GM23338 (cell line): ENCODE measurements around the gene PKD1L1. TPM values are rescaled to one million over a fixed set of nuclear protein-coding genes. Genes with fewer than 3 reads are reported as not detected.

Source experiments
- ATAC-seq: fragments of 200-7000 bp; cut with Tn5 transposase; 3 replicates; pipeline ENCODE4 v1.9.1; 2020
- DNase-seq: peaks from one replicate; pipeline ENCODE4 v3.0.0-alpha.2; 2015; ENCODE audit warnings: low spot score
- H2AFZ ChIP-seq: fragments of 200-600 bp; sonication (generic); 2 replicates; pipeline ENCODE4 v1.8.0; 2016; ENCODE audit warnings: antibody characterized with exemption, mild to moderate bottlenecking, moderate library complexity
- H3F3A ChIP-seq: fragments of 200-600 bp; sonication (generic); replicated peaks from 2 replicates; pipeline ENCODE4 v1.8.0; 2017; ENCODE audit warnings: antibody characterized with exemption, mixed run types, low read depth
- H3K27ac ChIP-seq: fragments of 200-600 bp; sonication (generic); 2 replicates; pipeline ENCODE4 v1.6.1; 2016; ENCODE audit warnings: low read depth
- H3K27me3 ChIP-seq: fragments of 200-600 bp; sonication (generic); 2 replicates; pipeline ENCODE4 v1.8.0; 2016; ENCODE audit warnings: mild to moderate bottlenecking, mixed run types, moderate library complexity; ENCODE audit not compliant: insufficient read depth
- H3K36me3 ChIP-seq: fragments of 200-600 bp; sonication (generic); 2 replicates; pipeline ENCODE4 v1.8.0; 2016; ENCODE audit warnings: mild to moderate bottlenecking; ENCODE audit not compliant: insufficient read depth
- H3K4me1 ChIP-seq: fragments of 200-600 bp; sonication (generic); 2 replicates; pipeline ENCODE4 v1.8.0; 2016; ENCODE audit warnings: mild to moderate bottlenecking, moderate library complexity; ENCODE audit not compliant: insufficient read depth
- H3K4me2 ChIP-seq: fragments of 200-600 bp; sonication (generic); 2 replicates; pipeline ENCODE4 v1.7.1; 2017; ENCODE audit warnings: mixed run types
- H3K4me3 ChIP-seq: fragments of 200-600 bp; sonication (generic); 2 replicates; pipeline ENCODE4 v1.6.1; 2016; ENCODE audit warnings: mixed run types
- H3K79me2 ChIP-seq: fragments of 200-600 bp; sonication (generic); replicated peaks from 2 replicates; pipeline ENCODE4 v1.8.0; 2017; ENCODE audit warnings: mild to moderate bottlenecking; ENCODE audit not compliant: insufficient read depth
- H3K9me2 ChIP-seq: fragments of 200-600 bp; sonication (generic); 2 replicates; pipeline ENCODE4 v1.8.0; 2017; ENCODE audit not compliant: insufficient read depth
- H4K20me1 ChIP-seq: fragments of 200-600 bp; sonication (generic); replicated peaks from 2 replicates; pipeline ENCODE4 v1.8.0; 2017; ENCODE audit warnings: mild to moderate bottlenecking; ENCODE audit not compliant: insufficient read depth
- H3K27ac Mint-ChIP-seq: 2 replicates; pipeline ENCODE4 v1.8.0; 2020; ENCODE audit warnings: inconsistent platforms, mild to moderate bottlenecking, moderate library complexity, mixed read lengths
- H3K27me3 Mint-ChIP-seq: 3 replicates; pipeline ENCODE4 v1.8.0; 2022; ENCODE audit warnings: low read depth, mild to moderate bottlenecking, moderate library complexity, mixed read lengths, inconsistent platforms; ENCODE audit not compliant: insufficient read depth, poor library complexity
- H3K36me3 Mint-ChIP-seq: 3 replicates; pipeline ENCODE4 v1.8.0; 2021; ENCODE audit warnings: low read depth, mild to moderate bottlenecking, inconsistent platforms, moderate library complexity, mixed read lengths
- H3K4me1 Mint-ChIP-seq: 3 replicates; pipeline ENCODE4 v1.8.0; 2020; ENCODE audit warnings: mild to moderate bottlenecking, inconsistent platforms, mixed read lengths
- H3K4me3 Mint-ChIP-seq: 3 replicates; pipeline ENCODE4 v1.8.0; 2021; ENCODE audit warnings: moderate library complexity, mild to moderate bottlenecking, inconsistent platforms, mixed read lengths
- H3K9me3 Mint-ChIP-seq: 3 replicates; pipeline ENCODE4 v1.8.0; 2020; ENCODE audit warnings: moderate library complexity, mild to moderate bottlenecking, inconsistent platforms, mixed read lengths
- CREB1 ChIP-seq: fragments of 250-450 bp; sonication (Bioruptor Pico); IDR thresholded peaks from 2 replicates; pipeline ENCODE4 v1.5.0; 2020; ENCODE audit warnings: low read depth, mild to moderate bottlenecking, moderate library complexity
- CTCF ChIP-seq, 2 experiments: fragments of 200-600 bp in 1 of 2; sonication (generic) in 1 of 2; conservative IDR thresholded peaks; 2 replicates each; pipeline versions ENCODE4 v1.5.1 to v1.6.1; 2016 to 2017; ENCODE audit warnings: antibody characterized with exemption in 2 of 2, low read depth in 2 of 2, mild to moderate bottlenecking in 2 of 2, moderate library complexity in 1 of 2
- EZH2 ChIP-seq: fragments of 200-600 bp; sonication (generic); IDR thresholded peaks from one replicate; pipeline ENCODE4 v1.8.0; 2017; ENCODE audit warnings: antibody characterized with exemption, mild to moderate bottlenecking, low read depth; ENCODE audit not compliant: unreplicated experiment
- EZH2phosphoT487 ChIP-seq: fragments of 200-600 bp; sonication (generic); IDR thresholded peaks from one replicate; pipeline ENCODE4 v1.8.1; 2018; ENCODE audit warnings: antibody characterized with exemption; ENCODE audit not compliant: unreplicated experiment
- JUNB ChIP-seq: IDR thresholded peaks from one replicate; pipeline ENCODE4 v1.6.1; 2016; ENCODE audit warnings: antibody characterized with exemption; ENCODE audit not compliant: unreplicated experiment
- NANOG ChIP-seq: IDR thresholded peaks from 2 replicates; pipeline ENCODE4 v1.6.1; 2016; ENCODE audit warnings: antibody characterized with exemption, borderline replicate concordance
- POLR2AphosphoS5 ChIP-seq: IDR thresholded peaks from 2 replicates; pipeline ENCODE4 v1.6.1; 2016; ENCODE audit warnings: antibody characterized with exemption, low read depth
- STAT1 ChIP-seq: IDR thresholded peaks from one replicate; pipeline ENCODE4 v1.6.1; 2016; ENCODE audit warnings: antibody characterized with exemption; ENCODE audit not compliant: unreplicated experiment
- ZNF114 ChIP-seq: fragments of 250-450 bp; sonication (Bioruptor Pico); IDR thresholded peaks from 2 replicates; pipeline ENCODE4 v1.5.0; 2020; ENCODE audit warnings: mild to moderate bottlenecking, moderate library complexity
- ZNF331 ChIP-seq: fragments of 250-450 bp; sonication (Bioruptor Pico); IDR thresholded peaks from 2 replicates; pipeline ENCODE4 v1.5.0; 2020; ENCODE audit warnings: low read depth, mild to moderate bottlenecking, moderate library complexity
- ZNF462 ChIP-seq: fragments of 250-450 bp; sonication (Bioruptor Pico); IDR thresholded peaks from 2 replicates; pipeline ENCODE4 v1.5.0; 2020; ENCODE audit warnings: mild to moderate bottlenecking, moderate library complexity
- polyA plus RNA-seq: library from polyadenylated mRNA; unstranded; fragments of >200 nt; fragmentation: Nextera tagmentation; extraction: Ambion mirVana; gene quantifications from 2 replicates; pipeline ENCODE4 v1.2.1, GENCODE V29; 2016
- total RNA-seq: library from RNA; depleted of rRNA; stranded (reverse); fragments of >200 nt; shearing (Covaris generic); gene quantifications from 2 replicates; pipeline ENCODE4 v1.2.3, GENCODE V29; 2014
- TF ChIP-seq, protein P1 (sequence below): IDR thresholded peaks from one replicate; pipeline ENCODE4 v1.6.1; 2018; ENCODE audit warnings: antibody characterized with exemption; ENCODE audit not compliant: unreplicated experiment

The PKD1L1 gene
- total and polyA plus RNA-seq, 2 experiments from 2014 or later = 0.03 TPM; not detected in 1

GRCh38 chr7:47905076-47905920 is 43.0 kb downstream of the PKD1L1 start (continued):
- TF ChIP-seq POLR2AphosphoS5 (no peak), STAT1 (no peak), EZH2phosphoT487 (no peak), CREB1 (CRISPR knock-in tag) (no peak), NANOG (no peak), EZH2 (no peak)

- peaks cover 28% of the 10 kb centered on the region for H3K4me1 Mint-ChIP-seq
- TF ChIP-seq POLR2AphosphoS5 (no peak), EZH2 (no peak), ZNF462 (CRISPR knock-in tag) (no peak), JUNB (no peak), ZNF114 (no peak), EZH2phosphoT487 (no peak), CREB1 (CRISPR knock-in tag) (no peak), CTCF (conservative IDR thresholded peaks at IDR 0.05; ENCODE audit: low read depth in 2 of 2) (no peak), STAT1 (no peak), ZNF331 (CRISPR knock-in tag) (no peak), NANOG (no peak)
- TF ChIP-seq, protein P1, sequence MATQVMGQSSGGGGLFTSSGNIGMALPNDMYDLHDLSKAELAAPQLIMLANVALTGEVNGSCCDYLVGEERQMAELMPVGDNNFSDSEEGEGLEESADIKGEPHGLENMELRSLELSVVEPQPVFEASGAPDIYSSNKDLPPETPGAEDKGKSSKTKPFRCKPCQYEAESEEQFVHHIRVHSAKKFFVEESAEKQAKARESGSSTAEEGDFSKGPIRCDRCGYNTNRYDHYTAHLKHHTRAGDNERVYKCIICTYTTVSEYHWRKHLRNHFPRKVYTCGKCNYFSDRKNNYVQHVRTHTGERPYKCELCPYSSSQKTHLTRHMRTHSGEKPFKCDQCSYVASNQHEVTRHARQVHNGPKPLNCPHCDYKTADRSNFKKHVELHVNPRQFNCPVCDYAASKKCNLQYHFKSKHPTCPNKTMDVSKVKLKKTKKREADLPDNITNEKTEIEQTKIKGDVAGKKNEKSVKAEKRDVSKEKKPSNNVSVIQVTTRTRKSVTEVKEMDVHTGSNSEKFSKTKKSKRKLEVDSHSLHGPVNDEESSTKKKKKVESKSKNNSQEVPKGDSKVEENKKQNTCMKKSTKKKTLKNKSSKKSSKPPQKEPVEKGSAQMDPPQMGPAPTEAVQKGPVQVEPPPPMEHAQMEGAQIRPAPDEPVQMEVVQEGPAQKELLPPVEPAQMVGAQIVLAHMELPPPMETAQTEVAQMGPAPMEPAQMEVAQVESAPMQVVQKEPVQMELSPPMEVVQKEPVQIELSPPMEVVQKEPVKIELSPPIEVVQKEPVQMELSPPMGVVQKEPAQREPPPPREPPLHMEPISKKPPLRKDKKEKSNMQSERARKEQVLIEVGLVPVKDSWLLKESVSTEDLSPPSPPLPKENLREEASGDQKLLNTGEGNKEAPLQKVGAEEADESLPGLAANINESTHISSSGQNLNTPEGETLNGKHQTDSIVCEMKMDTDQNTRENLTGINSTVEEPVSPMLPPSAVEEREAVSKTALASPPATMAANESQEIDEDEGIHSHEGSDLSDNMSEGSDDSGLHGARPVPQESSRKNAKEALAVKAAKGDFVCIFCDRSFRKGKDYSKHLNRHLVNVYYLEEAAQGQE = no peak
These were observed 46.3 kb downstream of the PKD1L1 start for GRCh38 chr7:47902013-47902412.

More at GRCh38 chr7:47902013-47902412, 46.3 kb downstream of the PKD1L1 start:
- Histone ChIP-seq H3K27ac (no peak overlapping the region), H3K79me2 (no peaks in the 10 kb centered on the region), H3F3A (no peaks in the 10 kb centered on the region), H3K36me3 (no peaks in the 10 kb centered on the region), H3K4me1 (peaks cover 18% of the 10 kb centered on the region), H3K4me2 (no peak overlapping the region), H2AFZ (no peak overlapping the region; the same call in 1 of the 2 replicates), H3K27me3 (no peaks in the 10 kb centered on the region), H3K9me2 (no peaks in the 10 kb centered on the region), H4K20me1 (no peaks in the 10 kb centered on the region), H3K4me3 (no peak overlapping the region)
- no peaks in the 10 kb centered on the region for H3K9me3 Mint-ChIP-seq
- no peaks in the 10 kb centered on the region for H3K36me3 Mint-ChIP-seq
- H3K27ac Mint-ChIP-seq = no peak overlapping the region
- DNase-seq (no peak), ATAC-seq (no peak)
- H3K4me3 Mint-ChIP-seq = no peak overlapping the region
- H3K27me3 Mint-ChIP-seq = peaks cover 13% of the 10 kb centered on the region
